Neural progenitor cell (in vitro differentiated cells): Measurements from ENCODE around the gene SPATA4.

ENCODE experiments used
- CTCF ChIP-seq: fragments of 200-600 bp; sonication (generic); IDR thresholded peaks from 2 replicates; pipeline ENCODE4 v1.5.1; 2017; ENCODE audit warnings: antibody characterized with exemption, mild to moderate bottlenecking
- EZH2 ChIP-seq: fragments of 200-600 bp; sonication (generic); IDR thresholded peaks from 2 replicates; pipeline ENCODE4 v1.6.1; 2017; ENCODE audit warnings: antibody characterized with exemption, mild to moderate bottlenecking, moderate library complexity
- EZH2phosphoT487 ChIP-seq: fragments of 200-600 bp; sonication (generic); IDR thresholded peaks from 2 replicates; pipeline ENCODE4 v1.6.1; 2017; ENCODE audit warnings: antibody characterized with exemption

- TF ChIP-seq CTCF: no peak
- no peak for TF ChIP-seq EZH2phosphoT487
- TF ChIP-seq EZH2: no peak
These were observed 45.6 kb downstream of the SPATA4 start for GRCh38 chr4:176149680-176150355.
